B cell (primary cell): ENCODE data around the gene MAP7D1. TPM values are rescaled to one million over a fixed set of nuclear protein-coding genes. Genes with fewer than 3 reads are reported as not detected.

Source experiments
- ATAC-seq: fragments of 200-7000 bp; cut with Tn5 transposase; one replicate; pipeline ENCODE4 v1.10.0; 2021; ENCODE audit warnings: low read depth, mild to moderate bottlenecking, moderate number of reproducible peaks, moderate library complexity
- CTCF ChIA-PET: fragments of 350-600 bp; sonication (Branson Sonifier 250); formaldehyde crosslinking; loops from one replicate; lab custom pipeline; 2021; ENCODE audit warnings: antibody characterized with exemption, inconsistent platforms; lab: Charles Lee
- POLR2A ChIA-PET: fragments of 350-600 bp; sonication (Branson Sonifier 250); formaldehyde crosslinking; loops from one replicate; lab custom pipeline; 2021; ENCODE audit warnings: antibody characterized with exemption; lab: Charles Lee
- DNase-seq: peaks from one replicate; pipeline ENCODE4 v3.0.0; 2013
- H2AFZ ChIP-seq: 2 replicates; pipeline ENCODE4 v1.6.1; 2012; ENCODE audit warnings: mild to moderate bottlenecking, low read depth, low read length; ENCODE audit not compliant: insufficient read depth, poor library complexity, severe bottlenecking
- H3K27ac ChIP-seq, 2 donors: 1 replicate in 1 of 2; 2 replicates in 1 of 2; pipeline ENCODE4 v1.5.1; 2012 to 2013; ENCODE audit warnings: low read length in 2 of 2, mild to moderate bottlenecking in 2 of 2, moderate library complexity in 1 of 2
- H3K27me3 ChIP-seq, 4 experiments: fragments of 200-600 bp in 1 of 4; sonication (generic) in 1 of 4; replicated peaks in 1 of 4; 1 replicate in 2 of 4; 2 replicates in 2 of 4; pipeline versions ENCODE4 v1.6.1 to v1.7.0; 2013 to 2016; ENCODE audit warnings: low read length in 3 of 4, mild to moderate bottlenecking in 2 of 4, mixed read lengths in 1 of 4, moderate library complexity in 1 of 4; ENCODE audit not compliant: insufficient read depth in 4 of 4, control insufficient read depth in 3 of 4; ENCODE audit errors: control extremely low read depth in 1 of 4
- H3K36me3 ChIP-seq, 2 experiments: replicated peaks in 1 of 2; 1 replicate in 1 of 2; 2 replicates in 1 of 2; pipeline versions ENCODE4 v1.6.1 to v1.7.1; 2013; ENCODE audit warnings: low read length in 1 of 2; ENCODE audit not compliant: insufficient read depth in 2 of 2, control insufficient read depth in 1 of 2; ENCODE audit errors: control extremely low read depth in 1 of 2, extremely low read depth in 1 of 2
- H3K4me1 ChIP-seq, 2 donors: fragments of 200-600 bp in 1 of 2; sonication (generic) in 1 of 2; 1 replicate in 1 of 2; 2 replicates in 1 of 2; pipeline versions ENCODE4 v1.5.1 to v1.6.1; 2013 to 2017; ENCODE audit warnings: low read length in 2 of 2; ENCODE audit not compliant: control insufficient read depth in 2 of 2, insufficient read depth in 2 of 2
- H3K4me2 ChIP-seq: replicated peaks from 2 replicates; pipeline ENCODE3; 2012; ENCODE audit warnings: mild to moderate bottlenecking, low read depth, low read length; ENCODE audit not compliant: poor library complexity, severe bottlenecking
- H3K4me3 ChIP-seq, 5 experiments: fragments of 200-600 bp in 1 of 5; sonication (generic) in 1 of 5; 1 replicate in 3 of 5; 2 replicates in 2 of 5; pipeline versions ENCODE4 v1.5.1 to v1.7.0; 2011 to 2016; ENCODE audit warnings: low read length in 4 of 5, mild to moderate bottlenecking in 4 of 5, low read depth in 2 of 5, control low read depth in 1 of 5, moderate library complexity in 1 of 5; ENCODE audit not compliant: insufficient read depth in 1 of 5; ENCODE audit errors: control extremely low read depth in 1 of 5, extremely low read depth in 1 of 5
- H3K79me2 ChIP-seq: fragments of 200-600 bp; sonication (generic); one replicate; pipeline ENCODE4 v1.6.0; 2016; ENCODE audit warnings: low read length; ENCODE audit not compliant: control insufficient read depth, insufficient read depth
- H3K9ac ChIP-seq: fragments of 200-600 bp; sonication (generic); 2 replicates; pipeline ENCODE4 v1.6.1; 2017; ENCODE audit warnings: mild to moderate bottlenecking, low read length, moderate library complexity
- H3K9me3 ChIP-seq, 3 donors: one replicate each; pipeline versions ENCODE4 v1.6.1 to v1.7.1; 2013; ENCODE audit warnings: low read length in 2 of 3; ENCODE audit not compliant: control insufficient read depth in 2 of 3, insufficient read depth in 1 of 3; ENCODE audit errors: control extremely low read depth in 1 of 3
- H4K20me1 ChIP-seq: 2 replicates; pipeline ENCODE4 v1.6.0; 2012; ENCODE audit warnings: mild to moderate bottlenecking, low read length; ENCODE audit not compliant: insufficient read depth, control insufficient read depth, poor library complexity, severe bottlenecking
- H3K27ac Mint-ChIP-seq: one replicate; pipeline ENCODE4 v1.8.0; 2021; ENCODE audit warnings: mixed read lengths
- H3K27me3 Mint-ChIP-seq: one replicate; pipeline ENCODE4 v1.8.0; 2021; ENCODE audit warnings: mixed read lengths
- H3K4me1 Mint-ChIP-seq: one replicate; pipeline ENCODE4 v1.8.0; 2021; ENCODE audit warnings: mixed read lengths
- H3K4me3 Mint-ChIP-seq: one replicate; pipeline ENCODE4 v1.8.0; 2021; ENCODE audit warnings: mixed read lengths
- H3K9me3 Mint-ChIP-seq: one replicate; pipeline ENCODE4 v1.8.0; 2022; ENCODE audit warnings: mixed read lengths; ENCODE audit not compliant: insufficient read depth
- CTCF ChIP-seq: fragments of 200-600 bp; IDR thresholded peaks from one replicate; pipeline ENCODE4 v1.8.0; 2022; ENCODE audit warnings: antibody characterized with exemption, mild to moderate bottlenecking
- EZH2 ChIP-seq: IDR thresholded peaks from 2 replicates; pipeline ENCODE4 v1.6.1; 2012; ENCODE audit warnings: borderline replicate concordance, low read depth, mild to moderate bottlenecking, moderate library complexity, low read length; ENCODE audit not compliant: insufficient read depth, poor library complexity, severe bottlenecking
- WGBS: methylation state at CpG from one replicate; pipeline ENCODE4 v1.1.5; 2013; ENCODE audit warnings: missing lambda C conversion rate; ENCODE audit not compliant: insufficient coverage; 5-methylcytosine and 5-hydroxymethylcytosine counted together
- intact Hi-C: fragments of 100-400 bp; cut with micrococcal nuclease; formaldehyde crosslinking; loops from one replicate; pipeline ENCODE4 v1.10.0; 2022
- polyA plus RNA-seq: library from polyadenylated mRNA; depleted of rRNA; stranded (reverse); fragments of >200 nt; gene quantifications from 2 replicates; pipeline ENCODE4 v1.2.3, GENCODE V29; 2012
- total RNA-seq, 2 donors: library from RNA; stranded (reverse); fragments of 120-200 nt in 1 of 2; gene quantifications; 1 replicate in 1 of 2; 2 replicates in 1 of 2; pipeline versions ENCODE4 v1.2.3 to v1.2.4, GENCODE V29; 2013 to 2022

Gene MAP7D1
- total and polyA plus RNA-seq, 2 donors (not counting 1 experiment from before 2014, with no cell fraction given) = 44.2 to 65.2 TPM

- H3K36me3 ChIP-seq = peaks cover 4 to 37% of the 10 kb centered on the region in 2 experiments
- Mint-ChIP-seq H3K27me3 (no peaks in the 10 kb centered on the region), H3K4me3 (no peak overlapping the region), H3K27ac (no peak overlapping the region), H3K4me1 (peaks cover 26% of the 10 kb centered on the region), H3K9me3 (no peaks in the 10 kb centered on the region)
- H3K4me1 ChIP-seq = peaks cover 0 to 5% of the 10 kb centered on the region in 2 donors
- H3K9me3 ChIP-seq = no peaks in the 10 kb centered on the region
- intact Hi-C loops = no loop called here
- TF ChIP-seq CTCF (no peak), EZH2 (no peak)
- H3K4me2 ChIP-seq = no peak overlapping the region
- H4K20me1 ChIP-seq = peaks cover 16% of the 10 kb centered on the region
- no peak for DNase-seq
- no peak overlapping the region for H3K9ac ChIP-seq
- H3K27me3 ChIP-seq = no peaks in the 10 kb centered on the region
- no peak overlapping the region for H2AFZ ChIP-seq
- H3K4me3 ChIP-seq = no peak overlapping the region
- H3K79me2 ChIP-seq = peaks cover 60% of the 10 kb centered on the region
- ATAC-seq = no peak
- ChIA-PET CTCF (interaction anchor here (0.7 to 1.5 kb wide), 2 partner anchors 39 to 46 kb away, joined by 3 read pairs; no protein-coding TSS in a partner anchor), POLR2A (no interaction called here)
- 40% methylated on average over 1 of the region's 1 CpG for WGBS
- no peak overlapping the region for H3K27ac ChIP-seq
Measured at GRCh38 chr1:36142121-36142520, 13.8 kb upstream of the MAP7D1 start.

GRCh38 chr1:36143424-36143823, 12.5 kb upstream of the MAP7D1 start:
- WGBS = 54% methylated on average over 2 of the region's 4 CpGs
- no peak overlapping the region for H3K4me3 Mint-ChIP-seq
- H3K4me2 ChIP-seq = no peak overlapping the region
- no peak overlapping the region for H3K27ac Mint-ChIP-seq
- peaks cover 73% of the 10 kb centered on the region for H3K79me2 ChIP-seq
- DNase-seq = no peak
- H3K9me3 Mint-ChIP-seq = no peaks in the 10 kb centered on the region
- intact Hi-C loops = no loop called here
- H3K27me3 Mint-ChIP-seq = no peaks in the 10 kb centered on the region
- peaks cover 2 to 10% of the 10 kb centered on the region in 2 donors for H3K4me1 ChIP-seq
- no peaks in the 10 kb centered on the region for H3K27me3 ChIP-seq
- ATAC-seq = no peak
- no peak overlapping the region for H2AFZ ChIP-seq
- TF ChIP-seq CTCF (no peak), EZH2 (no peak)
- peaks cover 16% of the 10 kb centered on the region for H4K20me1 ChIP-seq
- no peak overlapping the region for H3K9ac ChIP-seq
- peaks cover 34% of the 10 kb centered on the region for H3K4me1 Mint-ChIP-seq
- no peak overlapping the region for H3K27ac ChIP-seq
- POLR2A ChIA-PET = no interaction called here
- H3K4me3 ChIP-seq = no peak overlapping the region
- H3K9me3 ChIP-seq = no peaks in the 10 kb centered on the region
- H3K36me3 ChIP-seq = peaks cover 4 to 24% of the 10 kb centered on the region in 2 experiments
- CTCF ChIA-PET = no interaction called here
